HG03575 (cell line): Measurements from ENCODE around the gene AMER2.

Source experiments
- ATAC-seq: cut with Tn5 transposase; IDR thresholded peaks from one replicate; pipeline ENCODE4 v1.9.1; 2021; ENCODE audit not compliant: unreplicated experiment, insufficient number of reproducible peaks, low FRiP score; ENCODE audit errors: extremely low read depth

Gene AMER2

DNA sequence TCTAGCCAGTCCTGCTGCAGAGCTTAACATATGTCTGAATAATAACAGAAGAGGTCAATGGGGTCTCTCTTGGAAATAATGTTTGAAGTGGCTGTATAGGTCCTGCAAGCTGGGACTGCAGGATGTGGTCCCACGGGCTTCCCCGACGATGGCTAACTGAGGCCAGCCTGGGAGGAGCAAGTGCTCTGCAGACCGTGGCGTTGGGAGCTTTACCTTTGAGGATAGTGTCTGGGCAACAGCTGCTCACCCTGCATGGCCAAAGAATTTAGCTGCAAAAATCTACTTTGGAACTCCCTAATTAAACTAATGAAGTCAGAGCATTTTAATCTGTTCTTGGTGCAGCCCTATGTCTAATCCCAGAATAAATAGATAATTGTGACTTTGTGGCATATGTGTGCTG lies 18.2 kb upstream of the AMER2 start:
- ATAC-seq: no peak

DNA sequence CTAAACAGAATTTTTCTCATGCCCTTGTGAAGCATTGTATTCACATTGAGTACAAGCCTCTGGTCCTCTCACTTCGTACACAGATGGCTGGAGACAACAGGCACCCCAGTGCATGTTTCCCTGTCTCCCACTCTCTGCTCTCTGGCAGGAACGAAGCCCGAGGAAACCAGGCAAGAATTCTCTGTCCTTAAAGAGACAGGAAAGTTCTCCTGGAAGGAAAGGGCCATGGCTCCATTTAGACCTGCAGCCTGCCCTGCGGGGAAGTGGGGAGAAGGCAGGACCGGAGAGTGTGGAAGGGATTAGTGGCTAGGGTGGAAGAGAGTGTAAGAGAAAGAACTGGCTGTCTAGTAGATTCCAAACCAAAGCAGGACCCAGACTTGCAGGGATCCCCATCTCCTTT lies 15.5 kb upstream of the AMER2 start:
- ATAC-seq: no peak

DNA sequence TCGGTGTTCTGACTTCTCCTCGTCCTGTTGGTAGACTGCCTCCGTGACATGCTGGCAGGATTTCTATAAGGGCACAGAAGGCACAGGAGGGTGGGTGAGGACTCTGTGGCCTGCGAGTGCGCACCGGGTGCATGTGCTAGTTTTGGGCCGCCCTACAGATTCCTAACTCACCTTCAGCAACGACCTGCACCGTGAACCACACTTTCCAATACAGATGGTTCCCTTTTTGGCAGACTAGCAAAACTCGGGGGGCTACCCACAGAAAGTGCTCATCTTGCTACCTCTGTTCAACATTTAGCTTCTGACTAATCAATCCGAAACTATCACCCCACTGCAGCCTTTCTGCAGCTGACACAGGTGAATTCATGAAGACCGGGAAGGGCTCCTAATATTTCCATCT lies 14.1 kb upstream of the AMER2 start:
- ATAC-seq: no peak

DNA sequence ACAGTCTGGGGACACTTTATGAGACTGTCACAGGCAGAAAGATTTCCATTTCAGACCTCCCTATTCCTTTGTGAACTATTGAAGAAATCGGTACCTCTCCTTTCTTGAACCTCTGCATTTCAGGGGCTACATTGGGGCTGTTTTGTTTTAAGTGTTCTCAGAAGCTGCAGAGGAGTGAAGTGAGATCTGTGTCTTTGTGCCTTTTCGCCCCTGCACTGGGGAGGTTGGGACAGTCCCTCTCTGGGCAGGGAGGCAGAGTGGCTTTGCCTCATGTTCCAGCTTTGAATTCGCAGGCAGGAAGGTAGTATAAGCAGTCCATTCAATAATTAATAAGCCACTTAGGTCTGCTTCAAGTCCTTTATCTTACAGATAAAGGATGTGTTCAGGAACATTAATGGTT lies 9.5 kb upstream of the AMER2 start:
- peak; percentile 3 for ATAC-seq

DNA sequence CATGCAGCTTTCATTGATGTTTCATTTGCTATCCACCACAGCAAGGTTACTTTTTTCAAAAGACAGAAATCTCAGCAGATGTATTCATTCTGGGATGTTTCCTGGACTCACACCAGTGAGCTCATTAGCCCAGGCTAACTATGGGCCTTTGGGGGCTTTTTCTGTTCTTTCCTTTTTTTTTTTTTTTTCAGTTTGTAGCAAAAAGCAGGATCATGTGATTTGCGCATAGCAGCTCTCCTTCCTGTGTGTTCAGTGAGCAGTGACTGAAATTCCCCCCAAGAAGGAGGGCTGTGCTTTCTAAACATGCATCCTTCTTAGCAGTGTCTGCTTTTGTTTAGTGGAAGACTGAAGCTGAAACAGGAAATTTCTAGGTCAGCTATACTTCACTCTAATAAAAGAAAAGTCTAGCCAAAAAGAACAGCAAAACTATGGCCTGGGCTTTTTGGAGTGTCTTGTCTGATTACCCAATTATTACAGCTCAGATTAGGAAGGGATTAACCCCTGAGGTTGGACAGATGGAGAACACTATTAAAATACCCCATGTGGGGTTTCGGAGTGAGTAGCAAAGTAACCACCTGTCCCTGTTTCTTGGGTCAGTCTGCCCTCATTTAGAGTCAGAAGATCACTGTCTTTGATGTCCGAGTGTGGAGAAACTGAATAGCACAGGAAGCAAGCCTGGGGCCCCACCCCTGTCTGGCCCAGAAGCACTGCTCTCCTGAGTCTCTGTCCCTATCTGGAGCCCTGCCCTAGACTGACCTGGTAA lies 8.9 kb upstream of the AMER2 start:
- ATAC-seq: peak; percentile 36

DNA sequence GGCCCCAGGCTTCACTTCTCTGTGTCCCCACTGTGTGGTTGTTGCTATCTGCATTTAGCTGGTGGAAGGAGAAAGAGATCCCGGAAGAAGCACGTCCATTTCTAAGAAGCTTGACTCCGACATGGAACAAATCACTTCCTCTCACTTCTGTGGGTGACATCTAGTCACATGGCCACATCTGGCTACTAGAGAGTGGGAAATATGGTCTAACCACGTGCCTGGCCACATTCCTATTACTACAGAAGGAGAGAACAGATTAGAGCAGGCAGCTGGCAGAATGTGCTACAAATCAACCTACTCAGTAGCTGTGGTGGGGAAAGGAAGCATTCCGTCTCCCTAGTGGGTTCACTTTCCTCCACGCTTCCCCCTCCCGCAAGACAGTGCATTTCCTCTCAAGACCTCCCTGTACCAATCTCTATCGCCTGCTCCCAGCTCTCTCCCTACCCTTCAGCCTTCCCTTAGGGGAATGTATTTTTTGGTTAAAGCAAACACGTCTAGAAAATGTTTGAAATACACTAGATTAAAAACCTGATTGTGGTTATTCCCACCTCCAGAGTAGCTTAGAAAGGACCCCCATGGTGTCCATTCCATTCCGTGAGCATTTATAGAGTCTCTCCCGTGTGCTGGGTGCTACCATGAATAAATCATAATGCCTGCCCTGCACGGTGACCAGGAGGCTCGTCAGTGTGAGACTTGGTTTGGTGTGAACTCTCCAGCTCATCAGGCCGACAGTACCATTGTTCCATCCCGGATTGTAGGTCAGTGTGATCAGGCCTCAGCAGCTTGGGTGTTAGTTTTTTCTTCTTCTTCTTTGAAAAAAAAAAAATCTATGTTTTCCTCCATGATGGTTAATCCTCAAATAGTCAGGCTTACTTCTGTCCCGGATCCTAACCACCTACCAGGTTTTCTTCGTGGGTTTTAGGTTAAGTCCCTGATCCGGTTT lies 8.0 kb upstream of the AMER2 start:
- no peak for ATAC-seq

DNA sequence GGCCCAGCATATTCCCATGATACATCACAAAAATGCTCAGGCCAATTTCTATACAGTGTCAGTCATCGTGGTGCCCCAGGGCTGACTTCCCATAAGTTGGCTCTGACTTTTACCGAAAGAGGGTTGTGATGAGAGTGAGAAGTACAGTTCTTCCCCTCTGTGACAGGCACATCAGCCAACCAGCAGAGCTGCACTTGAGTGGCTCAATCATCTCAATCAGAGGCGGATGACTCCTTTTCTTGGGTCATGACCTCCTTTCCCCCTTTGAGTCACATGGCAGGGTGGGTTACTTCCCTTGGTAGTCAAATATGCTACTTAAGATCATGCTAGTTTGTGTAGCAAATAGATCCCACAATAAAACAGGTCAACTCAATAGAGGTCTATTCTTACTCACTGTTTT lies 6.9 kb upstream of the AMER2 start:
- ATAC-seq: no peak

DNA sequence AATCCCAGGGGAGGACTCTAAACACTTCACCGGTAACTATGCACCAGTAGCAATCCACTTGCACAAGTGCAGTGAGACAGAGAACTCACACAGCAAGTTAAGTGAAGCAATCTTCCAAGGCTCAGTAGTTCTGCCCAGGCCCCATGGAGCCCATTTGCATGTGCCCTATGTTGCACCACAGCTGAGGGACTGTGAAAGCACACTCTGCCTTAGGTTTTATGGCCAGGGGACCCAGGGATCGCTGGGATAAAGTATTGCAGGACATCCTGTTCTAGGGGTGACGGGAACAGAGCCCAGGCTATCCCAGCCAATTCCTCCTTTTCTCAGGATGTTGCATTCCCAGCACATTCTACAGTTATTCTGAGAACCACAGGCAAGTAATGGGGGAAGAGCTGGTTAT lies 6.0 kb upstream of the AMER2 start:
- ATAC-seq: no peak

DNA sequence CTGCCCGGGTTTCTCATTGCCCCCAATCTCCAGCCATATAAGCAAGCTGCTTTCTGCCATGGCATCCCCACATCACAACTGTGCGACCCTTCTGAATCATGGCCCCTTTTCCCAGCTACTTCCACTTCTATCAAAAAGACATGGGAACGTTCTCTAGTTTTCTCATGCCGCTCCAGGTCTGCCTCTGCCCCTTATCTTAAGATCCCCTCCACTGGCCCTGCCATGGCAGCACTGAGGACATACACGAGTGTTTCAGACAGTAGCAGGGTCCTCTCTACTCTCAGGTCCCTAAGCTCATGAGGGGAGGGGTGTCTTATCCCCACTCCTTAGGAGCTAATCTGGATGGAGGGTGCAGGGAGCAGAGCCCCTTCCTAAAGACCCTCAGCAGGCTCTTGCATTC lies 5.5 kb upstream of the AMER2 start:
- no peak for ATAC-seq

DNA sequence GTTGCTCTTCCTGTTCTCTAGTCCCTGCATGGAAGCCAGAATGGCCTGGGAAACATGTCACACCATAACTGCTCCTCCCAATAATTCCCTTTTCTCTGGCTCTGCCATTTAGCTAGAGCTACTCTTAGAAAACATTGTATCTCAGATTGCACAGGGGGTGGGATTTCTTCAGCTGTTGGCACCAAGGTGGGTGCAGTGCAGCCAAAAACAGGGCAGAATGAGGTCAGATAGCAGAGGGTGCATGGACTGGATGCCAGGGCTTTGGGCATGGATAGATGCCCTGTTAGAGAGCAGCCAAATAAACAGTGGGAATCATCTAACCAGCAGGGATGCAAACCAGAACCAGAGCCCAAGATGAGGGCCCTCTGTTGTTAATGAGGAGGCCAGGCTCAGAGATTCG lies 4.9 kb upstream of the AMER2 start:
- ATAC-seq: no peak

DNA sequence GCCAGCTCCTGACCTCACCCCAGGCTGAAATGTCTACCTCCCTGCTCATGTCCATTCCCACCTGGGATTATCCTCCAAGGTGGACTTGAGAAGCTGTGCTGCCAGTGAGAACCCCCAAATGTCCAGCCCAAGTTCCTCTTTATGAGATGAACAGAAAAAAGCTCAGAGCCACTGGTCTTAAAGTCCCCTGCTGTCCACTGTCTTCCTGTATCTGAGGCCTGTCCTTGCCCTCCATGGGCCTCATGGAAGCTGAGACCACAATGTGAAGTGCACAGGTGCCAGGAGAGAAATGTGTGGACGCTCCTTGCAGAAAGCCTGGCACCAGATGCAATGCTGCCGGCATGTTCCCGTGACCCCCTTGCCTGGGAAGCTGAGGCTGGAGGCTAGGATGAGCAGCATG lies 3.3 kb upstream of the AMER2 start:
- ATAC-seq: no peak

DNA sequence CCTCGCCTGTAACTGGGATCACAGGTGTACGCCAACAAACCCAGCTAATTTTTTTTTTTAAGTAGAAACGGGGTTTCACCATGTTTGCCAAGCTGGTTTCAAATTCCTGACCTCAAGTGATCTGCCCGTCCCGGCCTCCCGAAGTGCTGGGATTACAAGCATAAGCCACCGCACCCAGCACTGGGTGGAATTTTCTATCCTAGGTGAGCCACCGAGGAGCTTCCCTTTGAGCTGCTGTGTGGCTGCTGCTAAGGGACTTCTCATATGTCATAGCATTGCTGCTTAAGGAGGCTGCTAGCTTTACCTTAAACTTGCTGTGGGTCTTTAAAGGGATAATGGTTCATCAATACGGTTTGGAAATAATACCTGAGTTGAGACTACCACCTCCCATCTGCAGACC lies 2.9 kb upstream of the AMER2 start:
- no peak for ATAC-seq

DNA sequence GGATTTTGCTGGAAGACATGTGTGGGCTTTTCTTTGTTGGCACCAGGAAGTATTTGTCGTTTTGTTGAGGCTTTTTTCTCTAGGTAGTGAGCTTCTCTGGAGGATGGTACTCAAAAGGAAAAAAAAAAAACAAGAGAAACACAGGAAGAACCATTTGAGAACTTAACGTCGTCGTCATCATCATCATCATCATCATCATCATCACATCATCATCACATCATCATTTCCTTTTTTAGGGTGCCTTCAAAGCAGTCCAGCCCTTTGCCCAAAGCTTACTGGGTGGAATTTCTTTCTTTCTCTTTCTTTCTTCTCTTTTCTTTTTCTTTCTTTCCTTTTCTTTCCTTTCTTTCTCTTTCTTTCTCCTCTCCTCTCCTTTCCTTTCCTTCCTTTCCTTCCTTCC lies 2.2 kb upstream of the AMER2 start:
- ATAC-seq: no peak

DNA sequence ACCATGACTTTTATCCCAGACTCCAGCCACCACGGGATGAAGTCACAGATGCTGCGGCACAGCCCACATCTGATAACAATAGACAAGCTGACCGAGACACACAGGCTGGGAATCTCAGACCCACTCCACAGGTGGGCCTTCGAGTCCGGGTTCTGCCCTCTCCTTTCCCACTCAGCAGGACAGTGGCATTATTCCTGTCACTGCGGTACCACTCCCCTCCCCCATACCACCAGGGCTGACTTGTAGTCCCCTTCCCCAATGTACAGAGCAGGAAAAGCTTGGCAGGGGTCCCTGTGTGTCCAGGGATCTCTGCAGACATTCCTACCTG lies 179 bp upstream of the AMER2 start:
- ATAC-seq: no peak

DNA sequence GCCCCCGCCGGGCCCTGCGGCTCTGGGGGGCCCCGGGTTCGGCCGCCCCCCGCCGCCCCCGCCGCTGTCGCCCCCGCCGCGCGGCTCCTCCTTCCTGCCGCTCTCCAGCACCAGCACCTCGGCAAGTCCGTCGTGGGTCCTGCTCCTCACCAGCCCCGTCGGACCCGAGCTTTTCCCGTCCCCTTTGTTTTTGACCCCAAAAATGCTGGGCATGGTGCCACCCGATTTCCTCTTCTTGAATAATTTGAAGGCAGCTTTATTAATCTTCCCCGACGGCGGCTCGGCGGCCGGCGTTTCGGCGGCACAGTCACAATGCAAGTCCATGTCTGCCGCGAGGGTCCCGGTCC lies 945 bp downstream of the AMER2 start:
- no peak for ATAC-seq

DNA sequence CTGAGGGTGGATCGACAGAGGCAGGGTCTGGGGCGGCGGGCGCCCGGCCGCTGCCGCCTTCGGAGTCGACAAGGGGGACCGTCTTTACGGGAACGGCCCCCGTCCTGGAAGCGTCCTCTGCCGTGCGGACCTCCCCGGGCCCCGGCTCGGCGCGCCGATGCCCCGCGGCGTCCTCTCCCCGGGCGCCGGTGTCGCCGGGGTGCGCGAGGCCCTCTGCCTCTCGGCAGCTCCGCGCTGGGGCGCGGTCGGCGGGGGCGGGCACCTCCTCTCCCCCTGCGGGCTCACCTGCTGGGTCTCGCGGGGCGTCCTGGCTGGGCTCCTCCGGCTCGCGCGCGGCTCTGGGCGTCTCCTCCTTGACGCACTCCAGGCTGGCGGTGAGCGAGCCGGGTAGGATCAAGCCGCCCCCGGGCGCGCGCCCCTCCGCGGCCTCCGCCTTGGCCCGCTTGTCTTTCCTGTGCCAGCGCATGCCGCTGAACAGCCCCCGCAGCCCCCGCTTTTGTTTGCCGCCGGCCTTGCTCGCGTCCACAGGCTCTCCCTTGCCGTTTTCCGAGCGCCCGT lies 1.5 kb downstream of the AMER2 start:
- ATAC-seq: no peak

DNA sequence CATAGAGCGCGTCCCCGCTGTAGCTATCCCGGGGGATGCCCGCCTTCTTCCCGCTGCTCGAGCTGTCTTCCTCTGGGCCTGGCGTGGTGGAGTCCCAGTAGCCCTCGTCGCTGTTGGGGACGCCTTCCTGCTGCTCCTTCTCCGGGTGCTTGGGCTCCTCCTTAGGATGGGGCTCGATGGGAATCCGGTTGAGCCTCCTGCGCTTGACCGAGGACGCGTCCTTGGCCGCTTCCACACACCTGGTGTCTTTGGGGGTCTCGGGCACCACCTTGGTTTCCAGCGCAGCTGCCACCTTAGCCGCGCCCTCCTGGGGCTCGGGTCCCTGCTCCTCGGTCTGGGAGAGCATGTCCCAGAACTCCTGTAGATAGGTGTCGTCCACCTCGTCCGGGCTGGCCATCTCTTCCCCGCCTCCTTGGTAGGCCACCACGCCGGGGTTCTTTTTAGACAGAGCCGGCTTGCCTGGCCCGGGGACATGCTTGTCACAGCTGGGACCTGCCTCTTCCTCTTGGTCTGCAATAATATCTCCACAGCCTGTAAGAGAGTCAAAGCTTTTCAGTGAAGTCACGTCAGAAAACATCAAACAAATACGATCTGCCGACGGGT lies 2.0 kb downstream of the AMER2 start:
- ATAC-seq: no peak

DNA sequence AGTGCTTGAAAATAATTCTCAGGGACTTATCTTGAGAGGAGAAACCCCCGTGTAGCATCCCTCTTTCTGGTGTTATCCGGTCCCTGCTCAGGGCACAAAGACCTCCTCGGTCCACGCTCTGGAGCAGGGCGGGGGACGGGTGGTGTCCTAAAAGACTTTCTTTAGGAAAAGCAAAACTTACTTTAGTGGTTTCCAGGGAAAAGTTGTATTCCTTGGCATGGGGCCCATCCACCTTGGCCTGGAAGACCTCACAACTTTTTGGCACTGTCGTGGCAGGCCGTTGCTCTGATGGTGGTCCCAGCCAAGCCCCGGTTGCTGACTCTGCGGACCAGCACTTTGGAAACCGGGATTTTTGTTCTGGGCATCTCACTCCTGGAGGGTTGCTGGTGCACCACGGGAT lies 2.7 kb downstream of the AMER2 start:
- ATAC-seq: no peak

DNA sequence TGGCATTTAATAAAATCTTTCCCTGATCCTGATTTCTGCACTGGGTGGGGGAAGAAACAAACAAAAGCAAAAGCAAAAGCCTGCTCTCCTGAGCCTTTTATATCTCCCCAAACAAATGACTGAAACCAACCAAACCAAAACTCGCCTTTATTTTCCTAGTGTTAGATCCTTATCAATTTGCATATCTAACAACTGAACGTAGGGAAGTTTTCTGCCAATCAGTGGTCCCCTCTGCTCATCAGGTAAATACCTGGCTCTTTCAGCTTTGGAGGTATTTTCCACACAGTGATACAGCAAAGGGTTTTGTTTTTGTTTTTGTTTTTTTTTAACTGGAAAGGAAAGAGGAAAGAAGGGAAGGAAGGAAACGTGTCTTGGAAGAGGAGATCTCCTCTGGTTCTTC lies 3.3 kb downstream of the AMER2 start:
- no peak for ATAC-seq
